GM12878 (cell line): ENCODE measurements around the gene ANAPC16. TPM values are rescaled to one million over a fixed set of nuclear protein-coding genes. Genes with fewer than 3 reads are reported as not detected.
A peak's percentile ranks its signal among the peaks of the same experiment; 100 is the strongest.

Experiments
- CBX3 ChIP-seq: fragments of 200-600 bp; sonication (generic); IDR thresholded peaks from 2 replicates; pipeline ENCODE4 v1.6.1; 2016; ENCODE audit warnings: low read depth, borderline replicate concordance
- CHD2 ChIP-seq: IDR thresholded peaks from 2 replicates; pipeline ENCODE4 v1.6.1; 2011; ENCODE audit warnings: low read depth, low read length, improper control_type of control experiment, borderline replicate concordance
- CREB1 ChIP-seq: IDR thresholded peaks from 2 replicates; pipeline ENCODE4 v1.6.1; 2012; ENCODE audit warnings: low read depth, mild to moderate bottlenecking, inconsistent platforms
- IKZF2 ChIP-seq, 2 experiments: fragments of 450-650 bp; IDR thresholded peaks; 2 replicates each; pipeline ENCODE4 v1.6.1; 2017; ENCODE audit warnings: mild to moderate bottlenecking in 2 of 2, moderate library complexity in 2 of 2
- JUNB ChIP-seq: IDR thresholded peaks from 2 replicates; pipeline ENCODE4 v1.6.1; 2016; ENCODE audit warnings: antibody characterized with exemption, mild to moderate bottlenecking
- KAT2A ChIP-seq: conservative IDR thresholded peaks from 2 replicates; pipeline ENCODE4 v1.6.1; 2011; ENCODE audit warnings: low read depth, low read length; ENCODE audit not compliant: control insufficient read depth
- PAX5 ChIP-seq: IDR thresholded peaks from 2 replicates; pipeline ENCODE4 v1.6.1; 2011; ENCODE audit warnings: low read depth, low read length, borderline replicate concordance
- POLR2A ChIP-seq: IDR thresholded peaks from 2 replicates; pipeline ENCODE4 v1.6.1; 2011; ENCODE audit warnings: low read depth, mild to moderate bottlenecking, low read length
- SRF ChIP-seq, 2 experiments: IDR thresholded peaks; 2 replicates each; pipeline ENCODE4 v1.6.1; 2011; ENCODE audit warnings: low read depth in 2 of 2, low read length in 2 of 2, mild to moderate bottlenecking in 1 of 2, moderate library complexity in 1 of 2
- WRNIP1 ChIP-seq: IDR thresholded peaks from 2 replicates; pipeline ENCODE4 v1.6.1; 2011; ENCODE audit warnings: low read depth, low read length, improper control_type of control experiment, borderline replicate concordance
- YBX1 ChIP-seq: fragments of 450-650 bp; IDR thresholded peaks from 2 replicates; pipeline ENCODE4 v1.6.1; 2016; ENCODE audit warnings: antibody characterized with exemption
- ZBED1 ChIP-seq: IDR thresholded peaks from 2 replicates; pipeline ENCODE4 v1.6.1; 2016; ENCODE audit warnings: borderline replicate concordance
- ZNF217 ChIP-seq: fragments of 450-650 bp; IDR thresholded peaks from 2 replicates; pipeline ENCODE4 v1.6.1; 2017; ENCODE audit warnings: antibody characterized with exemption, mild to moderate bottlenecking
- polyA plus RNA-seq, 11 experiments: library from polyadenylated mRNA; depleted of rRNA in 4 of 11; unstranded in 6 of 11; stranded (reverse) in 5 of 11; fragments of >200 nt; fragmentation: Nextera tagmentation in 4 of 11; fragmentation: Illumina TruSeq in 1 of 11; extraction: Ambion mirVana in 4 of 11; extraction: Trizol in 1 of 11; gene quantifications; 1 replicate in 1 of 11; 2 replicates in 10 of 11; pipeline versions ENCODE4 v1.2.1 to v1.2.3, GENCODE V29; 2011 to 2016; ENCODE audit warnings: inconsistent platforms in 2 of 11, missing spikeins in 2 of 11, low read depth in 1 of 11
- total RNA-seq, 4 experiments: library from RNA; depleted of rRNA in 3 of 4; stranded (reverse); fragments of >200 nt in 3 of 4; fragmentation: Illumina TruSeq in 1 of 4; extraction: Trizol in 1 of 4; gene quantifications; 2 replicates each; pipeline versions ENCODE4 v1.2.1 to v1.2.3, GENCODE V29; 2013 to 2021
- TF ChIP-seq, protein P1 (sequence below): fragments of 450-650 bp; IDR thresholded peaks from 2 replicates; pipeline ENCODE4 v1.6.1; 2017; ENCODE audit warnings: mild to moderate bottlenecking, moderate library complexity
- TF ChIP-seq, protein P2 (sequence below): fragments of 450-650 bp; IDR thresholded peaks from 2 replicates; pipeline ENCODE4 v1.6.1; 2018; ENCODE audit warnings: borderline replicate concordance, mild to moderate bottlenecking; ENCODE audit not compliant: partially characterized antibody
- TF ChIP-seq, protein P3 (sequence below): IDR thresholded peaks from 2 replicates; pipeline ENCODE4 v1.6.1; 2011; ENCODE audit warnings: low read depth, low read length, improper control_type of control experiment, borderline replicate concordance
- TF ChIP-seq, protein P4 (sequence below): fragments of 450-650 bp; IDR thresholded peaks from 2 replicates; pipeline ENCODE4 v1.6.1; 2016; ENCODE audit warnings: mild to moderate bottlenecking, moderate library complexity, borderline replicate concordance

ANAPC16 gene
- total and polyA plus RNA-seq, 10 of the 15 experiments (the other 5 are each of a cell fraction or from before 2014, with no cell fraction given): 66.9 to 208 (median 134) TPM

DNA sequence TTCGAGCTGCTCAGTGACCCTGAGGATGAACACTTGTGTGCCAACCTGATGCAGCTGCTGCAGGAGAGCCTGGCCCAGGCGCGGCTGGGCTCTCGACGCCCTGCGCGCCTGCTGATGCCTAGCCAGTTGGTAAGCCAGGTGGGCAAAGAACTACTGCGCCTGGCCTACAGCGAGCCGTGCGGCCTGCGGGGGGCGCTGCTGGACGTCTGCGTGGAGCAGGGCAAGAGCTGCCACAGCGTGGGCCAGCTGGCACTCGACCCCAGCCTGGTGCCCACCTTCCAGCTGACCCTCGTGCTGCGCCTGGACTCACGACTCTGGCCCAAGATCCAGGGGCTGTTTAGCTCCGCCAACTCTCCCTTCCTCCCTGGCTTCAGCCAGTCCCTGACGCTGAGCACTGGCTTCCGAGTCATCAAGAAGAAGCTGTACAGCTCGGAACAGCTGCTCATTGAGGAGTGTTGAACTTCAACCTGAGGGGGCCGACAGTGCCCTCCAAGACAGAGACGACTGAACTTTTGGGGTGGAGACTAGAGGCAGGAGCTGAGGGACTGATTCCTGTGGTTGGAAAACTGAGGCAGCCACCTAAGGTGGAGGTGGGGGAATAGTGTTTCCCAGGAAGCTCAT is 59.0 kb downstream of the ANAPC16 start (continued):
- TF ChIP-seq, protein P1, sequence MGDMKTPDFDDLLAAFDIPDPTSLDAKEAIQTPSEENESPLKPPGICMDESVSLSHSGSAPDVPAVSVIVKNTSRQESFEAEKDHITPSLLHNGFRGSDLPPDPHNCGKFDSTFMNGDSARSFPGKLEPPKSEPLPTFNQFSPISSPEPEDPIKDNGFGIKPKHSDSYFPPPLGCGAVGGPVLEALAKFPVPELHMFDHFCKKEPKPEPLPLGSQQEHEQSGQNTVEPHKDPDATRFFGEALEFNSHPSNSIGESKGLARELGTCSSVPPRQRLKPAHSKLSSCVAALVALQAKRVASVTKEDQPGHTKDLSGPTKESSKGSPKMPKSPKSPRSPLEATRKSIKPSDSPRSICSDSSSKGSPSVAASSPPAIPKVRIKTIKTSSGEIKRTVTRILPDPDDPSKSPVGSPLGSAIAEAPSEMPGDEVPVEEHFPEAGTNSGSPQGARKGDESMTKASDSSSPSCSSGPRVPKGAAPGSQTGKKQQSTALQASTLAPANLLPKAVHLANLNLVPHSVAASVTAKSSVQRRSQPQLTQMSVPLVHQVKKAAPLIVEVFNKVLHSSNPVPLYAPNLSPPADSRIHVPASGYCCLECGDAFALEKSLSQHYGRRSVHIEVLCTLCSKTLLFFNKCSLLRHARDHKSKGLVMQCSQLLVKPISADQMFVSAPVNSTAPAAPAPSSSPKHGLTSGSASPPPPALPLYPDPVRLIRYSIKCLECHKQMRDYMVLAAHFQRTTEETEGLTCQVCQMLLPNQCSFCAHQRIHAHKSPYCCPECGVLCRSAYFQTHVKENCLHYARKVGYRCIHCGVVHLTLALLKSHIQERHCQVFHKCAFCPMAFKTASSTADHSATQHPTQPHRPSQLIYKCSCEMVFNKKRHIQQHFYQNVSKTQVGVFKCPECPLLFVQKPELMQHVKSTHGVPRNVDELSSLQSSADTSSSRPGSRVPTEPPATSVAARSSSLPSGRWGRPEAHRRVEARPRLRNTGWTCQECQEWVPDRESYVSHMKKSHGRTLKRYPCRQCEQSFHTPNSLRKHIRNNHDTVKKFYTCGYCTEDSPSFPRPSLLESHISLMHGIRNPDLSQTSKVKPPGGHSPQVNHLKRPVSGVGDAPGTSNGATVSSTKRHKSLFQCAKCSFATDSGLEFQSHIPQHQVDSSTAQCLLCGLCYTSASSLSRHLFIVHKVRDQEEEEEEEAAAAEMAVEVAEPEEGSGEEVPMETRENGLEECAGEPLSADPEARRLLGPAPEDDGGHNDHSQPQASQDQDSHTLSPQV: no peak
- TF ChIP-seq PAX5 (peak; percentile 23; the same call in 1 of the 2 replicates), IKZF2 (IDR thresholded peaks at IDR 0.05) (peak in 1 of 2 experiments; percentile 10; a peak in 1 of 4 replicates), POLR2A (peak; percentile 70), CREB1 (no peak), CHD2 (0 out of 2 replicates have a peak, but pooled peaks have one; percentile 13), SRF (IDR thresholded peaks at IDR 0.05; ENCODE audit: low read depth in 2 of 2, low read length in 2 of 2) (no peak), YBX1 (no peak), JUNB (no peak), WRNIP1 (no peak), ZBED1 (no peak), KAT2A (no peak), CBX3 (no peak), ZNF217 (no peak)
- TF ChIP-seq, protein P2, sequence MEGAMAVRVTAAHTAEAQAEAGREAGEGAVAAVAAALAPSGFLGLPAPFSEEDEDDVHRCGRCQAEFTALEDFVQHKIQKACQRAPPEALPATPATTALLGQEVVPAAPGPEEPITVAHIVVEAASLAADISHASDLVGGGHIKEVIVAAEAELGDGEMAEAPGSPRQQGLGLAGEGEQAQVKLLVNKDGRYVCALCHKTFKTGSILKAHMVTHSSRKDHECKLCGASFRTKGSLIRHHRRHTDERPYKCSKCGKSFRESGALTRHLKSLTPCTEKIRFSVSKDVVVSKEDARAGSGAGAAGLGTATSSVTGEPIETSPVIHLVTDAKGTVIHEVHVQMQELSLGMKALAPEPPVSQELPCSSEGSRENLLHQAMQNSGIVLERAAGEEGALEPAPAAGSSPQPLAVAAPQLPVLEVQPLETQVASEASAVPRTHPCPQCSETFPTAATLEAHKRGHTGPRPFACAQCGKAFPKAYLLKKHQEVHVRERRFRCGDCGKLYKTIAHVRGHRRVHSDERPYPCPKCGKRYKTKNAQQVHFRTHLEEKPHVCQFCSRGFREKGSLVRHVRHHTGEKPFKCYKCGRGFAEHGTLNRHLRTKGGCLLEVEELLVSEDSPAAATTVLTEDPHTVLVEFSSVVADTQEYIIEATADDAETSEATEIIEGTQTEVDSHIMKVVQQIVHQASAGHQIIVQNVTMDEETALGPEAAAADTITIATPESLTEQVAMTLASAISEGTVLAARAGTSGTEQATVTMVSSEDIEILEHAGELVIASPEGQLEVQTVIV: no peak
- TF ChIP-seq, protein P3, sequence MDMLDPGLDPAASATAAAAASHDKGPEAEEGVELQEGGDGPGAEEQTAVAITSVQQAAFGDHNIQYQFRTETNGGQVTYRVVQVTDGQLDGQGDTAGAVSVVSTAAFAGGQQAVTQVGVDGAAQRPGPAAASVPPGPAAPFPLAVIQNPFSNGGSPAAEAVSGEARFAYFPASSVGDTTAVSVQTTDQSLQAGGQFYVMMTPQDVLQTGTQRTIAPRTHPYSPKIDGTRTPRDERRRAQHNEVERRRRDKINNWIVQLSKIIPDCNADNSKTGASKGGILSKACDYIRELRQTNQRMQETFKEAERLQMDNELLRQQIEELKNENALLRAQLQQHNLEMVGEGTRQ: no peak; the same call in 1 of the 2 replicates
- TF ChIP-seq, protein P4, sequence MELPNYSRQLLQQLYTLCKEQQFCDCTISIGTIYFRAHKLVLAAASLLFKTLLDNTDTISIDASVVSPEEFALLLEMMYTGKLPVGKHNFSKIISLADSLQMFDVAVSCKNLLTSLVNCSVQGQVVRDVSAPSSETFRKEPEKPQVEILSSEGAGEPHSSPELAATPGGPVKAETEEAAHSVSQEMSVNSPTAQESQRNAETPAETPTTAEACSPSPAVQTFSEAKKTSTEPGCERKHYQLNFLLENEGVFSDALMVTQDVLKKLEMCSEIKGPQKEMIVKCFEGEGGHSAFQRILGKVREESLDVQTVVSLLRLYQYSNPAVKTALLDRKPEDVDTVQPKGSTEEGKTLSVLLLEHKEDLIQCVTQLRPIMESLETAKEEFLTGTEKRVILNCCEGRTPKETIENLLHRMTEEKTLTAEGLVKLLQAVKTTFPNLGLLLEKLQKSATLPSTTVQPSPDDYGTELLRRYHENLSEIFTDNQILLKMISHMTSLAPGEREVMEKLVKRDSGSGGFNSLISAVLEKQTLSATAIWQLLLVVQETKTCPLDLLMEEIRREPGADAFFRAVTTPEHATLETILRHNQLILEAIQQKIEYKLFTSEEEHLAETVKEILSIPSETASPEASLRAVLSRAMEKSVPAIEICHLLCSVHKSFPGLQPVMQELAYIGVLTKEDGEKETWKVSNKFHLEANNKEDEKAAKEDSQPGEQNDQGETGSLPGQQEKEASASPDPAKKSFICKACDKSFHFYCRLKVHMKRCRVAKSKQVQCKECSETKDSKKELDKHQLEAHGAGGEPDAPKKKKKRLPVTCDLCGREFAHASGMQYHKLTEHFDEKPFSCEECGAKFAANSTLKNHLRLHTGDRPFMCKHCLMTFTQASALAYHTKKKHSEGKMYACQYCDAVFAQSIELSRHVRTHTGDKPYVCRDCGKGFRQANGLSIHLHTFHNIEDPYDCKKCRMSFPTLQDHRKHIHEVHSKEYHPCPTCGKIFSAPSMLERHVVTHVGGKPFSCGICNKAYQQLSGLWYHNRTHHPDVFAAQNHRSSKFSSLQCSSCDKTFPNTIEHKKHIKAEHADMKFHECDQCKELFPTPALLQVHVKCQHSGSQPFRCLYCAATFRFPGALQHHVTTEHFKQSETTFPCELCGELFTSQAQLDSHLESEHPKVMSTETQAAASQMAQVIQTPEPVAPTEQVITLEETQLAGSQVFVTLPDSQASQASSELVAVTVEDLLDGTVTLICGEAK: no peak
